HL-60/S4 (cell line): ENCODE data around the gene DIP2C.

ENCODE experiments used
- in situ Hi-C: fragments of 300-500 bp; cut with MboI; formaldehyde crosslinking; loops from 2 replicates; pipeline ENCODE4 v1.14.3; 2022; ENCODE audit warnings: low sequenced_read_pairs

DIP2C gene

DNA sequence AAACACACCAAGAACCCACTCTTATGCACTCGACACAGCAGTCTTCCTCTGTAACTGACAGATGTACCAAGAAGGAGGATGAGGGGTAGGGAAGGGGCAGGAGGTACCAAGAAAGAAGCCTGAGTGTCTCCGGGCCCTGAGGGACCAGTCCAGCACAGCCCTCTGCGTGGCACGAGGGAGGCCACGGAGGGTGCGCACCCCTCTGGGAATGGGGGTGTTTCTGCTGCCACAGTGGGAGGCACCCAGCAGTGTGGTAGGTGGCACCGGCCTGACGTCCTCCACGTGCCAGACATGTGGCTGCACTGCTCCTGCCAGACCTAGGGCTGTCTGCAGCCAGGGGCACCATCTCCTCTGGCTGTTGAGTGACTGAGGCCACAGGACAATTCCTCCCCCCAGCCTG is 399.9 kb downstream of the DIP2C start:
- in situ Hi-C loops, result no loop called here

DNA sequence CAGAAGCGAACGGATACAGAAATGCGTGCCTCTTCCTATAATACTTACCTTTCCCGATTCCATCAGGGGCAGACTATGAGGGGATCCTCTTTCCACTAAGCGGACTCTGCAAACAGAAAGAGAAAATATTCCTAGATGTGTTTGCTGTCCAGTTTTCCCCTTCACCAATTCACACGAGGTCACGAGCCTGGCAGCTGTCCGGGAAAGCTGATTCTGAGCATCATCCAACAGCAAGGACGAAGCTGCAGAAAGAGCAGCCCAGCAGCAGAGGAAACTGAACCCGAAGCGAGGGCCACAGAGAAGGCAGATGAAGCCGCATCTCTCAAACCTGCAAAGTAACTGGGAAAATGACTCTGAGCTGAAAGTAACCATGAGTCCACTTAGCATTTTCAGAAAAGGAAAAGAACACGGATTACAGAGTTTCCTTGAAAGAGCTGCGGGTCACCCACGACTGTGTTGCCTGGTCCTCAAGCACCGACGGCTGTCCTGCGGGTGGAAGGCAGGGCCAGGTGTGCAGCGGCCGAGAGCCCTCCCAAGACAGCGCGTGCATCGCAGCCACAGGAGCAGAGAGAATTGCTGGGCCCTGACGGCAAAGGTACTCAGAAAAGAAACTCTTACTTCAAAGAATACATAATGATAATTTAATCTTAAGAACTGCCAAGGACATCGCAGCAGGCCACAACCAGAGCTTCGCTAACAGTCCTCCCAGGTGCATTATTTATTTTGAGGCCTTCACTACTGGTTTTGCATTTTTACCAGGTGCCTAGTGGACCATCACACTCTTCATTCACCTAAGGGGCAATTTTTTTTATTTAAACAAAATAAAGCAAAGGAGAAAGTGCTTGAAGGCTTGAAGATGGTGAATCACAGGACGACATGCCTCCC is 400.9 kb downstream of the DIP2C start:
- in situ Hi-C loops, result no loop called here

DNA sequence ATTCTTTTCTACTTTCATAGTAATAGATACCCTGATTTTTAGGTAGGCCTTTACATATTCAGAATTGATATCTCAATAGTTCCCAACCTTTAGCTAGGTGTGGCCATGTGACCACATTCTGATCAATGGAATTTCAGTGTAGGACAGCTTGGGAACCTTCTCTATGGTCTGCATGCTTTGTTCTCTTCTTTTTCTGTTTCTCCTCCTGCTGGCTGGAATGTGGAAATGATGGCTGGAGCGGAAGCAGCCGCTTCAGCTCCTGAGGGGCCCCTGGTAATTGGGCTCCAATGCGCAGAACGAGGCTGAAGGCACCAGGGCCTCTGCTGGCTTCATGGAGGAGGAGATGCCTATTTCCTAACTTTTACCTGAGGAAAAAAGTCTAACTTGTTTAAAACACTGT is 401.7 kb downstream of the DIP2C start:
- in situ Hi-C loops, result no loop called here

DNA sequence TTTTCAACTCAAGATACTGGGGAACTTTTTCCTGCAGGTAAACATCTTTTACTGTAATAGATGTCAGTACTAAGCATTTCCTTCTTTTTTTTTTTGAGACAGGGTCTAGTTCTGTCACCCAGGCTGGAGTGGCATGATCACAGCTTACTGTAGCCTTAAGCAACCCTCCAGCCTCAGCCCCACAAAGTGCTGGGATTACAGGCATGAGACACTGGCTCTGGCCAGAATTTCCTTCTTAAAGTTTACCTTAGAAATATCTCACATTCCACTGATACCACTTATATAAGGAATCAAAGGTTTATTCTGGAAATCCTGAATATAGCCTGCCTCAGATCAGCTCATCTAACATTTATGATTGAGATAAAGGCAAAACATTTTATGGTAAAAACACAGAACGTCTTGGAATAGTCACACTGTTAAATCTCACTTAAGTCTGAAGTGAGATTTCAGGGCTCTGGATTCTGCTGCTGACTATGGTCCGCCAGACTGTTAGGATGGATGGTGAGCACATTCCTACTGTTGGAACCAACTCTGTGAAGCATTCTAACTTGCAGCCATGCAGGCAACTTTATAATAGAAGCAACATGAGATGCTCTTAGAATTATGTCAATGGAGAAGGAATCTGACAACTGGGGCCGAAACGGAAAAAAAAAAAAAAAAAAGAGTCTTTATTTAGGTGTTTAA is 402.3 kb downstream of the DIP2C start:
- in situ Hi-C loops, result no loop called here

DNA sequence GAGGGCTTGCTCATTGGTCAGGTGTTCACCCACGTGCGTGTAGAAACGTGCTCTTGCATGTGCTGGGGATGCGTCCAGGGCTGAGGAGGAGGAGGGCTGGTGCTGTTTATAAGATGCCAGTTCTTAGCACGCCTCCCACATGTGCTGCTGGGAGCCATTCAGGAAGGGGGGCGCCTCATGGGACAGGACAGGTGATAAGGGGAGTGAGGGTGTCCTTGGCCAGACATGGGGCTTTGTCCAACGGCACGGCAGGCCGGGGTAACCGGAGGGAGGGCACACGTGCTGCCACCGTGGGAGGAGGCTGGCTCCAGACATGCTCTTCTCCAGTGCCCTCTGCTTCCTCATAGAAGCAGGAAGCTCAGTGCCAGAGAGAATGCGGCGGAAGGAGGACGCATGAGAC is 404.3 kb downstream of the DIP2C start:
- in situ Hi-C loops, result no loop called here

DNA sequence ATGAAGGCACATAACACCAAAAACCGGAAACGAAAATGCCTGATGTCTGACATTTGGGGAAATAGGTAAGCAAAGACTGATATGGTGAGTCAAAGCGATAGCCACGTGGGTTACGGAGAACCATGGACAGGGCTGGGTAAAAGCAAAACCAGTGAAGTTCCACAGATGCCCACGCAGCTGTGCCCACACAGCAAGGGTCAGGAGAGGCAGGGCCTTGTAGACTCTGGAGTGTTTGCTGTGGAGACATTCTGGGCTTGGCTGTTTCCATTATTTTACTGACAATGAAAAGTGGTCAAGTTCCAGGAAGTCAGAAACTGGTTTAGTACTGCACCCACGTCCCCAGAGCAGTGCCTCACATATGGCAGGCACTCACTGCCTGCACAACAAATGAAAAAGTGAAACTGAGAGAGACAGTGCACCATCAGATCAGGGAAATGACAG is 405.5 kb downstream of the DIP2C start:
- in situ Hi-C loops, result no loop called here

DNA sequence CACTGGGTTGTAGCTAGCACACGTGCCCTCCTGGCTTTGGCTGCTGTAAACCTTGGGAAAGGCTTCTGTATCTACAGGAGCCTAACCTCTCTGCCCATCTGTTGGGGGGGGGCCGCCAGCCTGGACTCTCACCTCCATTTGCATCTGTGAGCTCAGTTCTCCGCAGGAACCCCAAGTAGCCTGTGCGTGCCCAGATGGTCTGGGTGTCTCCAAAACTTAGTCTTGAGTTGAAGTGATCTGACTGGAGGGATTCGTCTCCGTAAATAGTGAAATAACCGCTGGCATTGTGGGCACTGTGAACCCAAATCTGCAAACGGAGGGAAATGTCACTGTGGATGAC is 406.4 kb downstream of the DIP2C start:
- in situ Hi-C loops, result no loop called here

DNA sequence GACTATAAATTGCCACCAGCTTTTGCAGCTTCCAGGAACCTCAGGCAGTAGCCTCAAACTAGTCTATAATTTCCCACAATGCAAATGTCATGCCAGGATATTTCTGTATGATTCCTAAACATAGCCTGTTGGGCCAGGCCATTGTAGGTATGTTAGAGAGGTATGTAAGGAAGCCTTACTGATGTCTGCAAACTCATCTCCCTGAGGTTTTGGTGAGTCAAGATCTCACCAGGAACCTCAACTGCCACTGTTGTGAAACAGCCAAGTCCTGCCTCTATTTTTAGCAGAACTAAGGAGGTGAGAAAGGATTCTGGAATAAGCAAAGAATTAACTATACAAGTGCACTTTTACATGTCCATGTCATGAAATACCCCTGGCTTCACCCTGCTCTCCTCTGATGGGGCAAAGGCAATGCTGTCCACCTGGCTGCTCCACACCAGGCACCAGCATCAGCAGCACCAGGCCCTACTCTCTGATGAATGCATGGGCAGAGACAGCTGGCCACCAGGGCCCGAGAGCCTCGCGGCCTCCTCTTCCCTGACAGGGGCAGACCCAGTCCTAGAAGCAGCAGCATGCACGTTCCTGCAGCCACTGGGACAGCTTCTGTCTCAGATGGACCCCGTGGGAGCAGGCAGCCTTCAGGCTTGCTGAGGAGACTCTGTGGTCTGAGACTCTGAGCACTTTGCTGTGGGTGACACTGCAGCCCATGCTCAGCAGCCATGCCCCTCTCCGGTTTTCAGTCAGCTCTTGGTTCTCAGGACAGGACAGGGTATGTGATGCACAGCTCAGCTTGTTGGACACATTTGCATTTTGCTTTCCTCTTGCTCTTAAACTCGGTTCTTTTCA is 407.0 kb downstream of the DIP2C start:
- in situ Hi-C loops, result no loop called here

DNA sequence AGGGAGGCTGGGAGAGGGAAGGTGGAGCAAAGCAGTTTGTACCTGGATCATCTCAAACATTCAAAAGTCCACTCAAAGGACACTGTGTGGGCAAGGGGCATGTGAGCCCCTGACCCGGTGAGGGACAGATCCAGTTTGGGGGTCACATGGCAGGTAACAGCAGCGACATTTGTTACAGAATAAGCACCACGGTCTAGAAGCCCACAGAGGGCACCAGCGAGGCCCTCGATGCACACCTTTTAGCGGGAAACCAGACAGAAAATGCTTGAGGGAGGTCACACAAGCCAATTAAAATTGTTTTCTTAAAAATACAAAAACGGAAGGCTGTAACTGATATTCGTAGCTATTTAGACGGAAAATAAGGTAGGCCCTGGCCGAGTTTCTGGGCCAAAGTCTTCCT is 409.8 kb downstream of the DIP2C start:
- in situ Hi-C loops, result no loop called here

DNA sequence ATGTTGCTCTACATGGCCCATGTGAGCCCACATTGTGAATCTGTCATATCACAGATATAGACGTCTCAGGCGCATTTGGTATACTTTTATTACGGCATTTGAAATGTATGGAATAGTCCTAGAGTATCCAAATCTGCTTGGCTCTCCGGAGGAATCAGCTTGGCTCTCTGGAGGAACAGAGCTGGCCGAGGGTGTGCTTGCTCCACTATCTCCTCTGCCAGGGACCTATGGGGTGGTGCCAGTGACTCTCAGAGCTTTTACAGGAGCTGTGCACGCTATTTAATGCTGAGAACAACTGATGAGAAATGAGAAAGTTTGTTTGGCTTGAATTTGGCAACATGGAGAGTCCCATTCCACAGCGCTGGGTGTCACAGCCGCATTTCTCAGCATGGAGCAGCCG is 410.2 kb downstream of the DIP2C start:
- in situ Hi-C loops, result no loop called here

DNA sequence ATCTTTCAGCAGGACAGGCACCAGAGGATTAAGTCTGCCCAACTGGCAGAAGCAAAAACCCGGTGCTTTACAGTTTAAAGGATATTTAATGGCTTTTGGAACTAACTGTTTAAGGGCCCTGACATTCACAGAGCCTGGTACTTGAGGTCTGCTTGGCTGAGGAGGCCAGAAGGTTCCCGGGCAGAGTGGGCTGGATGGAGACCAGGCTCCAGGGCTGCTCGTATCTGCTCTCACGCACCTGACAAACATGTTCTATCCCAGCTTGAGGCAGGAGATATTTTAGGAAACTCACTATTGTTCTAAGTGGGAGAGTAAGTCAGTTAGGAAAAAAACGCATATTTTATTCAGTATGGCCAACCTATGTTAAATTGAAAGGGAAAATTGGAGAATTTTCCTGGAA is 410.8 kb downstream of the DIP2C start:
- in situ Hi-C loops, result no loop called here

DNA sequence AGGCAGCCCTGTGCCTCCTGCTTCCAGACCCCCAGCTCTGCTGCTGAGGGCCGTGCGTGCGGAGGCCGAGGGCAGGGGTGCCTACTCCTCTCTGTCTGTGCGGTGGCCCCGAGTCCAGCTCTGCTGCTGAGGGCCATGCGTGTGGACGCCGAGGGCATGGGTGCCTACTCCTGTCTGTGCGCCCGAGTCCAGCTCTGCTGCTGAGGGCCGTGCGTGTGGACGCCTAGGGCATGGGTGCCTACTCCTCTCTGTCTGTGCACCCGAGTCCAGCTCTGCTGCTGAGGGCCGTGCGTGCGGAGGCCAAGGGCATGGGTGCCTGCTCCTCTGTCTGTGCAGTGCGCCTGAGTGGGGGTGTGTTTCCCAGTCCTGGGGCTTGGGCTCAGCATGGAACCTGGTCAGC is 411.5 kb downstream of the DIP2C start:
- in situ Hi-C loops, result no loop called here

DNA sequence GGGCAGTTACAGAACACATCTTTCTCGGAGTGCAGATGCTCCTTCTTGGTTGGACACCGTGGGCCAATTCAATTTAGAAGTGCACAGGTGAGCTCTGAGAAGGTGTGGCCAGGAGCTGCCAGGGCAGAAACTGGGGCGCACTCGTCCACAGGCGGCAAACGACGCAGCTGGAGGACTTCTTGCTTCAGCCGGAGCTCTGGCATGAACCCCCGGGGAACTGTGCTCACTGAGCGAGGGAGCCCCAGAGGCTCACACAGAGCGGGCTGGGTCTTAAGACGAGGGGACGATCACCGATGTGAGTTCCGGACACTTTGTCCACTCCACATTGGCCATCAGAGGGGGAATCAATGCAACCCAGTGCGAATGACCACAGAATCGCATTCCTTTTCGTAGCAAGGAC is 413.8 kb downstream of the DIP2C start:
- in situ Hi-C loops, result no loop called here

DNA sequence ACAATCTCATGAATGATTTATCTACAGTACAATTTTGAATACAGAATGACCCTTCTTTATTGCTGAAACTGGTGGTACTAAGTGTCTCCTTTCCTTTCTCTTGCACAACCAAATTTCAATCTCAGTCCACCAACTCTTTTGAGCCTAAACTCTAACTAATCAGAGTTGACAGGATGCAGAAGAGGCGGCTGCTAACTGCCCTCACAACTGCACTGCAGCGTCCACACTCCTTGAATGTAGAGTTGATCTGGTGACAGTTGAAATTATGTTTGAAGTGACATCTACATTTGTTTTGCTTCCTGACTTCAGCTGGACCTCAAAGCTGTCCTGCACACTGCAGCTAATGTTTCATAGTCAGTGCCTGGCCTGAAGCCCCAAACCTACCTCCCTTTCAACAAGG is 414.6 kb downstream of the DIP2C start:
- in situ Hi-C loops, result no loop called here

DNA sequence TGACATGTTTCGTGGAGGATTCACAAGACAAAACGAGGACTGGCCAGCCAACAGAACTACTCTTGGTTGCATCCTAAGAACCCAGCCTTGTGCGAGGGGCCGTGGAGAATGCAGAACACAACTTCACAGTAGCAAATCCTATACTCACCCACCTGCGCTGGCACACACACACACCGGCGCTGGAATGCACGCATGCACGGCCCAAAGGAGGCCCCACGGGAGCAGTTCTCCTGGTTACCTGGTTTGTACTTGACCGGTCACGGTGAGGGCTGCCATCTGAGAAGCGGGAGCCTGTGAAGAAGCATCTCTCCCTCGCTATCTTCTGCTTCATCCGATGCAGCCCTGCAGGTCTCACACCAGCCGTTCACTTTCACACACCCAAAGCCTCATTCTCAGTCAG is 416.4 kb downstream of the DIP2C start:
- in situ Hi-C loops, result no loop called here

DNA sequence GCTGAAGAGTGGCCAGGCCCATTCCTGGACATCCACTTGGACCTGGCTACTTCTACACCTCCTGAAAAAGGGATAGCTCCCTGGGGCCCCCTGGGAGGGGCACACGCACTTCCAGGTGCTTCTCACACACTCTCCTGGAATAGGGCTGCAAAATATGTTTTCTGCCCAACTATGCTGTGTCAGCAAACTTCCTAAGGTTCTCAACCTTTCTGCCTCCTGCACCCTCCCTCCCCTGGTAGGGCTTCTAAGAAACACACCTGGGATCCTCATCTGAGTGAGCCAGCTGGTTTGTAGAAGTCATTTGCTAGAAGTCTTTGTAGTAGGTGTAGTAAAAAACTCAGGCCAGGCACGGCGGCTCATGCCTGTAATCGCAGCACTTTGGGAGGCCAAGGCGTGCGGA is 417.7 kb downstream of the DIP2C start:
- in situ Hi-C loops, result no loop called here

DNA sequence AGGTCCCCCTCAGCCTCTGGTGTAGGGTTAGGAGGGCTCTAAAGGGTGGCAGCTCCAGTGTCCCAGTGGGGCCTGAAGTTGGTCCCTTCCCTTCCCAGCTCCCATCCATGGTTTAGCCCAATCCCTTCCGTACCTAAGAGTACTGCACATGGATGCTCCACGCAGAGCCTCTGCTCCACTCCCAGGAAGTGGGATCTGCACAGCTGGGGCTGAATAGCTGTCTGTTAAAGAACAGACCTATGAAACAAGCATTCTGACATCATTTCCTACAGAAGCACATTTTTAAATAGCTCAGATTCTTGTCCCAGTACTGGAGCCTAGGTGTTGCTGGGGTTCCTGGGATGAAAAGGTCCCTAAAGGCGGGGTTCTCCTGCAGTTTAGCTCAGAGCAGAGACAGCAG is 418.3 kb downstream of the DIP2C start:
- in situ Hi-C loops, result no loop called here

DNA sequence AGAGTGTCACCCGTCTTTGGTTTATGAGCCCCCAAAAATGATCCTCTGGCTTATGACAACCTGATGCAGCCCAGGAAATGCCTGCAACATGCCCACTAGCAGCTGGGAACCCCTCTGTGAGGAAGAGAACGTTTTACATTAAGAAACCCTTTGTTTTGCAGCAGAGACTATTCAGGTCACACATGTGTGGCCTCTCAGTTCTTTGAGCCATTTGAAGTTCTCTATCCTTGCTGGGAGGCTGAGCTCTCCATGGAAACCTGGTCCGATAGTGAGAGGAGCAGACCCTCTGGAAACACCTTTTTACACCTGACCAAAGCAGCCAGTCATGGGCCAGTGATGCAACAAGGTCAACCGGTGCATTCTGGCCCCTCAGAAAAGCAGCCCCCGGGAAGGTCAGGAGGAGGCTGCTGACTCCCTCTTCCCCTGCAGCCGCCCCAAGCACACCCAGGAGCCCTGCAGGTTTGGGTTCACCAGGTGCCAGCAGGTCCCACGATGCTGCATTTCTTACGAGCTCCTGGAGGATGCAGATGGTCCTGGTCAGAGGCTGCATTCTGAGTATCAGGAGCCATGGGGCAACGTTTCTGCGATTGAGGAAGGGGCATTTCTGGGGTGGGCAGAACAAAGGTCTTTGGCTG is 419.9 kb downstream of the DIP2C start:
- in situ Hi-C loops, result no loop called here

DNA sequence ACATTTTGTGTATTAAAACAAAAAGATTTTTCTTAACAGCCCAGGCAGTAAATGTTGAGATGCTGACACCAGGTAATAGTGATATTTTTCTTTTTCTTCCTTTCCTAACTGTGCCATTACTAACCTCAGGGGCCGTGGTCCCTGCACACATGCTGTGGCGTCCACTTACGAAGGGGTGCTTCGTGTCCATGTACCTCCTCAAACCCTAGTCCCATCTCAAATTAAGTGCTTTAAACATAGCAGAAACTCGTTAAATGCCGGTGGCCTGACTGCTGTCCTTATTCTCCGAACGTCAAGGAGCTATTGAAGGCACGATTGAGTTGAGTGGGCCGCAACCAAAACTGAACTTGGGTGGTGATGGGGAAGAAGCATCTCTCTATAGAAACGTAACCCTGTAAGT is 421.8 kb downstream of the DIP2C start:
- in situ Hi-C loops, result no loop called here

DNA sequence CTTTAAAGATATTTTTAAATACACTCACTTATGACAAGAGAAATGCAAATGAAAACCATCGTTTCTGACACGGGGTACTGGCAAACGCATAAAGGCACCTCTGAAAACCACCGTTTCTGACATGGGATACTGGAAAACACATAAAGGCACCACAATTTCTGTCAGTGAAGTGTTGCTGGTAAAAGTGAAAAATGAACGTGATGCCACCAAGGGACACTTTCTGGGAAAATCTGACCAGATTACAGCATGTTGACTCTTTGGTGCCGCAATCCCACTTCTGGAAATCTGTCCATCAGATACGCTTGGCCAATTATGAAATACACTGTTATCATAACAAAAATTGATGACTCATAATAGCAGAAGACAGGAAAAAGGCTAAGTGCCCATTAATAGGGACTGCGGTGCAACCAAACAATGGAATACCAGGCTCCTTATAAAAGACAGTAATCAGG is 422.5 kb downstream of the DIP2C start:
- in situ Hi-C loops, result no loop called here
